ENCODE results near the gene MMP13. TPM values are rescaled to one million over a fixed set of nuclear protein-coding genes. Genes with fewer than 3 reads are reported as not detected.

Gene MMP13
- total and polyA plus RNA-seq, 2 of the 13 experiments (the other 11 are each of a cell fraction or from before 2014, with no cell fraction given): not detected

- Histone ChIP-seq H3K27ac (ENCODE audit: extremely low read length, insufficient read depth, low read length) (no peak overlapping the region), H3K79me2 (ENCODE audit: insufficient read depth, low read length) (no peaks in the 10 kb centered on the region), H3K36me3 (replicated peaks in 1 of 2; ENCODE audit: control insufficient read depth in 1 of 2, insufficient read depth in 2 of 2, low read length in 2 of 2) (no peaks in the 10 kb centered on the region), H3K27me3 (ENCODE audit: control insufficient read depth in 1 of 2, insufficient read depth in 2 of 2, low read length in 2 of 2) (no peaks in the 10 kb centered on the region), H3K9ac (ENCODE audit: insufficient read depth, low read depth, low read length) (no peak overlapping the region), H4K20me1 (ENCODE audit: insufficient read depth, low read length) (no peaks in the 10 kb centered on the region), H3K4me3 (replicated peaks in 1 of 3; ENCODE audit: insufficient read depth in 1 of 3, low read depth in 2 of 3, low read length in 3 of 3) (no peak overlapping the region), H3K9me3 (ENCODE audit: low read length) (no peaks in the 10 kb centered on the region), H2AFZ (ENCODE audit: low read length) (no peak overlapping the region), H3K4me1 (ENCODE audit: insufficient read depth, low read length) (no peaks in the 10 kb centered on the region), H3K4me2 (ENCODE audit: low read depth, low read length) (no peak overlapping the region)
- FAIRE-seq (no peak), DNase-seq (ENCODE audit: low spot score) (no peak), ATAC-seq (no peak)
- TF ChIP-seq CSRNP2 (CRISPR knock-in tag; conservative IDR thresholded peaks at IDR 0.05; ENCODE audit: low read depth) (no peak), CHCHD3 (CRISPR knock-in tag; IDR thresholded peaks at IDR 0.05) (no peak), FOXP1 (IDR thresholded peaks at IDR 0.05) (no peak), FOXP1 (CRISPR knock-in tag; IDR thresholded peaks at IDR 0.05) (no peak), CERS6 (CRISPR knock-in tag; IDR thresholded peaks at IDR 0.05) (no peak)
- in situ Hi-C loops (cut with HindIII; ENCODE audit: extremely low pct_ligation_motif_present, low pct_unique_long_range_greater_than_20kb): no loop called here
- ChIA-PET CTCF (ENCODE audit: low intra/inter-chr PET ratio, low total read pairs) (no interaction called here), POLR2A (no interaction called here)
- 0% methylated on average over 2 of the region's 2 CpGs for WGBS (ENCODE audit: low lambda C conversion rate)
- intact Hi-C loops (cut with micrococcal nuclease; ENCODE audit: unreplicated experiment): no loop called here
- no TSS peak for BruUV-seq (replicated peaks)
Measured at GRCh38 chr11:102986815-102987214, 31.3 kb upstream of the MMP13 start.

DNA sequence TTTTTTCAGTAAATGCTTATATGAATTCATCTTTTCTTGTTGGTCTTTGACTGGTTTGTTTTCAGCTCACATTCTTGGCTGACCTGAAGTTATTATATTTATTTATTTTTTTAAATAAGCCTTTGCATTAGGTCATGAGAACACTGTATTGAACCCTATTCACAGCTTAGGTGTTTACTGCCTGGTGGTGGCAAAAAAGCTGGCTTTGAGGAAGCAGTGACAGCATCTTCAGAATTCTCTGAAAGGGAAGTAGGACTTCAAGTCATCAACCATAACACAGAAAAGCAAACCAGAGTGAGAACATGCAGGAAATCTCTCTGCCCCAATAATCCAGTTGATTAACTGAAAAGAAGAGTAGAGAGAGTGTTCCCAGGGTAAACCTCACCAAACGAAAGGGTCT lies 30.3 kb upstream of the MMP13 start:
- Histone ChIP-seq H2AFZ (ENCODE audit: low read length) (no peak overlapping the region), H3K79me2 (ENCODE audit: insufficient read depth, low read length) (no peaks in the 10 kb centered on the region), H3K9me3 (ENCODE audit: low read length) (no peaks in the 10 kb centered on the region), H3K4me3 (replicated peaks in 1 of 3; ENCODE audit: insufficient read depth in 1 of 3, low read depth in 2 of 3, low read length in 3 of 3) (no peak overlapping the region), H3K4me2 (ENCODE audit: low read depth, low read length) (no peak overlapping the region), H4K20me1 (ENCODE audit: insufficient read depth, low read length) (no peaks in the 10 kb centered on the region), H3K27me3 (ENCODE audit: control insufficient read depth in 1 of 2, insufficient read depth in 2 of 2, low read length in 2 of 2) (no peaks in the 10 kb centered on the region), H3K36me3 (replicated peaks in 1 of 2; ENCODE audit: control insufficient read depth in 1 of 2, insufficient read depth in 2 of 2, low read length in 2 of 2) (no peaks in the 10 kb centered on the region), H3K4me1 (ENCODE audit: insufficient read depth, low read length) (no peaks in the 10 kb centered on the region), H3K27ac (ENCODE audit: extremely low read length, insufficient read depth, low read length) (no peak overlapping the region), H3K9ac (ENCODE audit: insufficient read depth, low read depth, low read length) (no peak overlapping the region)
- CTCF ChIA-PET (ENCODE audit: low intra/inter-chr PET ratio, low total read pairs): no interaction called here
- 25% methylated on average over 1 of the region's 1 CpG for WGBS (ENCODE audit: low lambda C conversion rate)
- TF ChIP-seq KLF9 (CRISPR knock-in tag; IDR thresholded peaks at IDR 0.05; ENCODE audit: low read depth) (no peak), ZNF430 (CRISPR knock-in tag; IDR thresholded peaks at IDR 0.05) (no peak), YEATS4 (CRISPR knock-in tag; IDR thresholded peaks at IDR 0.05; ENCODE audit: borderline replicate concordance) (no peak), ZNF883 (CRISPR knock-in tag; IDR thresholded peaks at IDR 0.05; ENCODE audit: not compliant biosample characterization) (no peak), ZNF180 (CRISPR knock-in tag; IDR thresholded peaks at IDR 0.05; ENCODE audit: borderline replicate concordance, low read depth) (no peak), KAT7 (CRISPR knock-in tag; IDR thresholded peaks at IDR 0.05; ENCODE audit: borderline replicate concordance) (no peak), ZNF782 (CRISPR knock-in tag; IDR thresholded peaks at IDR 0.05; ENCODE audit: borderline replicate concordance) (no peak)
- TF ChIP-seq, protein P1, sequence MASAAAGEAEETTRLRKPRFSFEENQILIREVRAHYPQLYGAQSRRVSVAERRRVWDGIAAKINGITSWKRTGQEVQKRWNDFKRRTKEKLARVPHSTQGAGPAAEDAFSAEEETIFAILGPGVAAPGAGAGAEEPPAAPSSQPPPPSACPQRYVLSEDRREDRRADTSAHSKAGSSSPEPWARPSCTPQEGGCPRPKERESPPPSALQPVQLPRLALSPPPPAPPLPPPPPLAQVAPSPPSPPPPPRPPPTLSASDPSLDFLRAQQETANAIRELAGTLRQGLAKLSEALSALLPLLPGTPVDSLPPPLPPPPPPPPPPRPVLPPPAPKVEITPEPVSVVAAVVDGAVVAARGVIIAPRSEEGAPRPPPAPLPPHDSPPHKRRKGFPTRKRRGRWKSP (CRISPR knock-in tag; IDR thresholded peaks at IDR 0.05): no peak
- ATAC-seq: no peak
- intact Hi-C loops (cut with micrococcal nuclease; ENCODE audit: unreplicated experiment) (no loop called here), in situ Hi-C loops (cut with HindIII; ENCODE audit: extremely low pct_ligation_motif_present, low pct_unique_long_range_greater_than_20kb) (no loop called here)
- no peak for DNase-seq (ENCODE audit: low spot score)
- BruUV-seq (replicated peaks): no TSS peak
- POLR2A ChIA-PET: no interaction called here
- no peak for FAIRE-seq
